Measurements from ENCODE around the gene IRAK1.

DNA sequence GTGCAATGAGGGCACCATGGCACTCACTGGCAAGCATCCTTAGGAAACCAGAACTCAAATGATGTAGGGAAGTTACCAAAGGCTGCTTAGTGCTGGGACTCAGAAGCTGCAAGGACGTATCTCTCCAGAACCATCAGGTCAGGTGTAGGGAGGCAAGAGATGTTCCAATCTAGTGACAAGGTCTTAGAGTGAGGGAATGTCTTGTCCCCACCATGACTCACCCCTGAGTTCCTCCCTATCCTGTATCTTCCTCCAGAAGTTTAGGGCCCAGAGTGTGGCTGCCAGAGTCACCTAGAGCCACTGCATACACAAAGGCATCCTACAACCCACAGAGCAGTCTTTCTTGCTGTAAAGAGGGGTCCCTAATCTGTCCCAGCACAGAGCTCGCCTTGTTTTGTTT lies 14.1 kb upstream of the IRAK1 start:
- TF ChIP-seq MXI1 (IDR thresholded peaks at IDR 0.05; ENCODE audit: low read depth, low read length): no peak
- TF ChIP-seq, protein P1, sequence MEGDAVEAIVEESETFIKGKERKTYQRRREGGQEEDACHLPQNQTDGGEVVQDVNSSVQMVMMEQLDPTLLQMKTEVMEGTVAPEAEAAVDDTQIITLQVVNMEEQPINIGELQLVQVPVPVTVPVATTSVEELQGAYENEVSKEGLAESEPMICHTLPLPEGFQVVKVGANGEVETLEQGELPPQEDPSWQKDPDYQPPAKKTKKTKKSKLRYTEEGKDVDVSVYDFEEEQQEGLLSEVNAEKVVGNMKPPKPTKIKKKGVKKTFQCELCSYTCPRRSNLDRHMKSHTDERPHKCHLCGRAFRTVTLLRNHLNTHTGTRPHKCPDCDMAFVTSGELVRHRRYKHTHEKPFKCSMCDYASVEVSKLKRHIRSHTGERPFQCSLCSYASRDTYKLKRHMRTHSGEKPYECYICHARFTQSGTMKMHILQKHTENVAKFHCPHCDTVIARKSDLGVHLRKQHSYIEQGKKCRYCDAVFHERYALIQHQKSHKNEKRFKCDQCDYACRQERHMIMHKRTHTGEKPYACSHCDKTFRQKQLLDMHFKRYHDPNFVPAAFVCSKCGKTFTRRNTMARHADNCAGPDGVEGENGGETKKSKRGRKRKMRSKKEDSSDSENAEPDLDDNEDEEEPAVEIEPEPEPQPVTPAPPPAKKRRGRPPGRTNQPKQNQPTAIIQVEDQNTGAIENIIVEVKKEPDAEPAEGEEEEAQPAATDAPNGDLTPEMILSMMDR (IDR thresholded peaks at IDR 0.05): no peak
- no peak for TF ChIP-seq POLR2AphosphoS5 (IDR thresholded peaks at IDR 0.05; ENCODE audit: low read depth, low read length)
- TF ChIP-seq TEAD4 (IDR thresholded peaks at IDR 0.05; ENCODE audit: borderline replicate concordance, insufficient read depth): no peak
- TF ChIP-seq, protein P2, sequence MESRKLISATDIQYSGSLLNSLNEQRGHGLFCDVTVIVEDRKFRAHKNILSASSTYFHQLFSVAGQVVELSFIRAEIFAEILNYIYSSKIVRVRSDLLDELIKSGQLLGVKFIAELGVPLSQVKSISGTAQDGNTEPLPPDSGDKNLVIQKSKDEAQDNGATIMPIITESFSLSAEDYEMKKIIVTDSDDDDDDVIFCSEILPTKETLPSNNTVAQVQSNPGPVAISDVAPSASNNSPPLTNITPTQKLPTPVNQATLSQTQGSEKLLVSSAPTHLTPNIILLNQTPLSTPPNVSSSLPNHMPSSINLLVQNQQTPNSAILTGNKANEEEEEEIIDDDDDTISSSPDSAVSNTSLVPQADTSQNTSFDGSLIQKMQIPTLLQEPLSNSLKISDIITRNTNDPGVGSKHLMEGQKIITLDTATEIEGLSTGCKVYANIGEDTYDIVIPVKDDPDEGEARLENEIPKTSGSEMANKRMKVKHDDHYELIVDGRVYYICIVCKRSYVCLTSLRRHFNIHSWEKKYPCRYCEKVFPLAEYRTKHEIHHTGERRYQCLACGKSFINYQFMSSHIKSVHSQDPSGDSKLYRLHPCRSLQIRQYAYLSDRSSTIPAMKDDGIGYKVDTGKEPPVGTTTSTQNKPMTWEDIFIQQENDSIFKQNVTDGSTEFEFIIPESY (IDR thresholded peaks at IDR 0.05; ENCODE audit: borderline replicate concordance, low read depth): no peak
- no peak for TF ChIP-seq YY1 (IDR thresholded peaks at IDR 0.05; ENCODE audit: low read depth)
- no peak for TF ChIP-seq RAD21 (IDR thresholded peaks at IDR 0.05; ENCODE audit: low read length)
- no peak for TF ChIP-seq PBX3 (IDR thresholded peaks at IDR 0.05)
- TF ChIP-seq MAX (IDR thresholded peaks at IDR 0.05; ENCODE audit: low read depth): no peak
- TF ChIP-seq, protein P3, sequence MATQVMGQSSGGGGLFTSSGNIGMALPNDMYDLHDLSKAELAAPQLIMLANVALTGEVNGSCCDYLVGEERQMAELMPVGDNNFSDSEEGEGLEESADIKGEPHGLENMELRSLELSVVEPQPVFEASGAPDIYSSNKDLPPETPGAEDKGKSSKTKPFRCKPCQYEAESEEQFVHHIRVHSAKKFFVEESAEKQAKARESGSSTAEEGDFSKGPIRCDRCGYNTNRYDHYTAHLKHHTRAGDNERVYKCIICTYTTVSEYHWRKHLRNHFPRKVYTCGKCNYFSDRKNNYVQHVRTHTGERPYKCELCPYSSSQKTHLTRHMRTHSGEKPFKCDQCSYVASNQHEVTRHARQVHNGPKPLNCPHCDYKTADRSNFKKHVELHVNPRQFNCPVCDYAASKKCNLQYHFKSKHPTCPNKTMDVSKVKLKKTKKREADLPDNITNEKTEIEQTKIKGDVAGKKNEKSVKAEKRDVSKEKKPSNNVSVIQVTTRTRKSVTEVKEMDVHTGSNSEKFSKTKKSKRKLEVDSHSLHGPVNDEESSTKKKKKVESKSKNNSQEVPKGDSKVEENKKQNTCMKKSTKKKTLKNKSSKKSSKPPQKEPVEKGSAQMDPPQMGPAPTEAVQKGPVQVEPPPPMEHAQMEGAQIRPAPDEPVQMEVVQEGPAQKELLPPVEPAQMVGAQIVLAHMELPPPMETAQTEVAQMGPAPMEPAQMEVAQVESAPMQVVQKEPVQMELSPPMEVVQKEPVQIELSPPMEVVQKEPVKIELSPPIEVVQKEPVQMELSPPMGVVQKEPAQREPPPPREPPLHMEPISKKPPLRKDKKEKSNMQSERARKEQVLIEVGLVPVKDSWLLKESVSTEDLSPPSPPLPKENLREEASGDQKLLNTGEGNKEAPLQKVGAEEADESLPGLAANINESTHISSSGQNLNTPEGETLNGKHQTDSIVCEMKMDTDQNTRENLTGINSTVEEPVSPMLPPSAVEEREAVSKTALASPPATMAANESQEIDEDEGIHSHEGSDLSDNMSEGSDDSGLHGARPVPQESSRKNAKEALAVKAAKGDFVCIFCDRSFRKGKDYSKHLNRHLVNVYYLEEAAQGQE (IDR thresholded peaks at IDR 0.05; ENCODE audit: low read depth, low read length): no peak
- no peak for TF ChIP-seq EZH2phosphoT487 (IDR thresholded peaks at IDR 0.05; ENCODE audit: borderline replicate concordance, low read depth)
- no peak for TF ChIP-seq RFX5 (IDR thresholded peaks at IDR 0.05; ENCODE audit: low read length)
